HG03432 (cell line): ENCODE data around the gene LMO1.

Experiments
- ATAC-seq: cut with Tn5 transposase; IDR thresholded peaks from one replicate; pipeline ENCODE4 v1.9.1; 2021; ENCODE audit warnings: mild to moderate bottlenecking, moderate library complexity; ENCODE audit not compliant: unreplicated experiment

Gene LMO1

GRCh38 chr11:8263769-8264410 is at the start of gene LMO1:
TSS of gene LMO1 (minus strand) at chr11:8263878. CDS start at chr11:8263362, 516 bp downstream.
- peak; percentile 68 for ATAC-seq

DNA sequence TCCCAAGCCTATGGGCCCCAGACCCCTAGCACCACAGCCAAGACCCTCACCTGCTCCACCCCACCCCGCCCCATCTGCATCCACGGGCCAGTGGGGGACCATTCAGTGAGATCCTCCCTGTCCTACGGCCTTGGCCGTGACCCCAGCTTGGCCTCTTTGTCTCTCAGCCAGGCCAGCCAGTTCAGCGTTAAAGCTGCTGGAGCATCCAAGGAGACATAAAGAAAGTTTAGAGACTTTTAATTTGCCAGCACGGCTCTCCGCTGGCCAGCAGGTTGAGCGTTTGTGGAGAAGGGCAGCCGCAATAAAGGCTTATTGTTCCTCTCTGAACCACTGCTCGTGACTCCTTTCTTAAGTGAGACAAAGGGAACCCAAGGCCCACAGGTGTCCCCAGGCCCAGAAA is 49.3 kb upstream of the LMO1 start:
- no peak for ATAC-seq

DNA sequence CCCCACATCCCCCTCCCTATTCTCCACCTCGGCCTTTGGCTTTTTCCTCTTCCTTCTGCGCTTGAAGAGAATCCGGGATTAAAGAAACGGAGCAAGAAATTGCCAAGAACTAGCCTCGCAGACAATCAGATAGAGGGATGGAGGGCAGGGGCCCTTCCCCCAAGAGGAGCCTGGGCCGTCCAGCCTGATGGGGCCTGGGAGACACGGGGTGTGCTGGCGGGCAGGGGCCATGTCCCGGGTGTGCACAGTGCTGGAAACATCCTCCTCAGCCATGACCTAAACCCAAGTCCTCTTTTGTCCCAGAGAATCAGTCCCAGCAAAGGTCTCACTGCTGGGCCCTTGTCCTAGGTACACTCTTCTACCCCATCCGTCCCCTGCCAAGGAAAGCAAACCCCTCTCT is 47.7 kb upstream of the LMO1 start:
- no peak for ATAC-seq

DNA sequence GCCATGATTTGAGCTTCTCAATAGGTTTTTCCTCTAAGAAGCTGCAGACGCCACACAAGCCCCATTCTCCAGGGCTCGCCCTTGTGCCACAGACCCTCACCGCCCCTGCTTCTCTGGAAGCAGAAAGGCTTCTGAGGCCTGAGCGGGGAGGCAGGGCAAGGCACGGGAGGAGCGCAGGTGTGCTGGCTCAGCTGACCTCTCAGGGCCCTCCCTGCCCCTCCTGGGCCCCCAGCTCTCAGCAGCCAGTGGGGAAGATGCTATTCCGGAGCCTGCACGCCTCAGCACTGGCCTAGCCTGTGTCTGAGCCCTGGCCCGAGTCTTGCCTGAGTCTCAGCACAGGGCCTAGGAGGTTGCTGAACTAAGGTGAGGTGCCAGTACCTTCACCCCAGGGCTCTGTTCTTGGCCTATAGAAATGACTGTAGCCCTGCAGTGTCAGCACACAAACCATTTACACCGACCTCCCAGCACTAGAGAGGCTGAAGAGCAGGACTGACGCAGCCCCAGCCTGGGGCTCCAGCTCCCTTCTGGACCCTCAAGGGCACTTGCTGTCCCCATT is 47.1 kb upstream of the LMO1 start:
- no peak for ATAC-seq

GRCh38 chr11:8309862-8310261 is 46.2 kb upstream of the LMO1 start:
- ATAC-seq: no peak

DNA sequence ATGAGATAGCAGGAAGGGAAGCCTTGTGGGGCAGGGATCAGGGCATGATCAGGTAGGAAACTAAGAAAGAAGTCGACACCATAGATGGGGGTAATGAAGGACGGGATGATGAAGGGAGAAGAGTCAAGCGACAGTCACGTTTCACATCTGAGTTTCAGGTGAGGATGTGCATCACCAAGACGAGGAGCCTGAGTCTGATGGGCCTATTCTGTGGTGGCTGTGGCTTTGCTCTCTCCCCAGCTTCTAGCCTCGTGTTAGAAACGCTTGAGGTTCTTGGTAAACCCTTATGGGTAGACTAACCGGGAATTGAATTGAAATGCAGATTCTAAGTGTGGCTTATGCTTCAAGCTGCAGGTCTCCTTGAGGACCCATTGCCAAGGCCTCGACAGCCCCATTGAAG is 45.6 kb upstream of the LMO1 start:
- ATAC-seq: no peak

DNA sequence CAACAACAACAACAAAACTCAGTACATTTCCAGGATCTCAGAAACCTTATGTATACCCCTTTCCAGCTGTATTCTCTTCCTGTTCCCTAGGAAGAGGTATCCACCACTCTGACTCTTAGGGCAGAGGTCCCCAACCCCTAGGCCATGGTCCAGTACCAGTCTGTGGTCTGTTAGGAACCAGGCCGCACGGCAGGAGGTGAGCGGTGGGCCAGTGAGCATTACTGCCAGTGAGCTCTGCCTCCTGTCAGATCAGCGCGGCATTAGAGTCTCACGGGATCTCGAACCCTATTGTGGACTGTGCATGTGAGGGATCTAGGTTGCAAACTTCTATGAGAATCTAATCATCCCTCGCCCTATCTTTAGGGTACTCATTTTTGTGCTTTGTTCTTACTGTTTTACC is 43.9 kb upstream of the LMO1 start:
- ATAC-seq: no peak

- no peak for ATAC-seq
These were observed 37.9 kb upstream of the LMO1 start for GRCh38 chr11:8301622-8302021.

DNA sequence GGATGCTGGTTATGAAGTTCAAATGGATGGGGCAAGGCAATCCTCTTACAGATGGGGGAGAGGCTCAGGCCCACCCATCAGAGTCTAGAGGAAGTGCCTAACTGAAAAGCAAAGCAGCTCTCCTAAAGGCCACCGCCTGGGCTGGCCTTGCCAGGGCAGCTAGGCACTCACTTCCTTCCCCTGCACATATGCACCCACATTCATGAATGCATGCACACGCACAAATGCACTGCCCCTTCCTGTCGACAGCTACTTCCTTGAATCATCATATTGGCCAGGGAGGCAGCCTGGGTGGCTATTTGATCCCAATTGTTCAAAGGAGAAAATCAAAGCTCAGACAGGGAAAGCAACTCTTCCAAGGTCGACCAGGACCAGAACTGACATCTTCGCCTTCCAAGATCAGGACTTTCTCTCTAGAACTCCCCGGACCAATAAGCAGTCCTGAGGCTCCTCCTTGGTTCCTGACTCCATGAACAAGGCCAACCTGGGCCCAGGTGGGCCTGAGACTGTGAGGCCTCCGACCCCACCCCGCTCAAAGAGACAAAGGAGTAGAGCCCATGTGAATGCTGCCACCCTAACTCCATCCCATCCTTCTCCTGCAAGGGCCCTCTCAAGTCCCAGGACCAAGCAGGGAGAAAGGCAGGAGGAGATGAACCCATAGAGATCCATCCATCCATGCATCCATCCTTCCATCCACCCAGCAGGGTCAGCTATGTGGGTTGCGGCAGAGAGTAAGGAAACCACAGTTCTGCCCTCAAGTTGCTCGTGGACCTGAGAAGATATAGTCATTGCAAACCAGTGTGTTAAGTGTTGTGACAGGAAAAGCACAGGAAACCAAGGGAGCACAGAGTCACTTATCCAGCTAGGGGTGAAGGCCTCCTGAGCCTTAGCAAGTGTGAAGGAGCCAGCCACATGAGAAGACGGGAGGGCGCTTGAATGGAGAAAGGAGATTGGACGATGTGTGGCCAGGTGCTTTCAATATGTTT is 35.4 kb upstream of the LMO1 start:
- ATAC-seq: no peak

- ATAC-seq: no peak
These were observed 34.2 kb upstream of the LMO1 start for GRCh38 chr11:8297781-8298440.

DNA sequence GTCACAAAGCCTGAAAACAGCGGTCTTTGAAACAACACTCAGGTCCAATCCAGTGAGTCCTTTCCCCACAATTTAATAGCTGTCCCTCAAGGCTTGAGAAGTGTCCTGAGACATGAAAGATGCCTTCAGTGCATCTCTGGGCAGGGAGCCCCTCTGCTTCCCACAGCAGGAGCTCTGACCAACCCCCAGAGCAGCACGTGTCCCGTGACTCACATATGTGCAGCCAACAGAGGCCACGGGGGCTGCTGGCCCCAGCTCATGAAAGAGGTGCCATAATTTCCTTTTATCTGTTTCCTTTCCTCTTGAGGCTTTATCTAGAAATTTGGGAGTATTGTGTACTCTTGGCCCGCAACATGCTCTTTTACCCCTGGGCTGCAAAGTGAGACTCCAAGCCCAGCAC is 33.2 kb upstream of the LMO1 start:
- no peak for ATAC-seq

- ATAC-seq: no peak
These were observed 32.5 kb upstream of the LMO1 start for GRCh38 chr11:8296038-8296649.

DNA sequence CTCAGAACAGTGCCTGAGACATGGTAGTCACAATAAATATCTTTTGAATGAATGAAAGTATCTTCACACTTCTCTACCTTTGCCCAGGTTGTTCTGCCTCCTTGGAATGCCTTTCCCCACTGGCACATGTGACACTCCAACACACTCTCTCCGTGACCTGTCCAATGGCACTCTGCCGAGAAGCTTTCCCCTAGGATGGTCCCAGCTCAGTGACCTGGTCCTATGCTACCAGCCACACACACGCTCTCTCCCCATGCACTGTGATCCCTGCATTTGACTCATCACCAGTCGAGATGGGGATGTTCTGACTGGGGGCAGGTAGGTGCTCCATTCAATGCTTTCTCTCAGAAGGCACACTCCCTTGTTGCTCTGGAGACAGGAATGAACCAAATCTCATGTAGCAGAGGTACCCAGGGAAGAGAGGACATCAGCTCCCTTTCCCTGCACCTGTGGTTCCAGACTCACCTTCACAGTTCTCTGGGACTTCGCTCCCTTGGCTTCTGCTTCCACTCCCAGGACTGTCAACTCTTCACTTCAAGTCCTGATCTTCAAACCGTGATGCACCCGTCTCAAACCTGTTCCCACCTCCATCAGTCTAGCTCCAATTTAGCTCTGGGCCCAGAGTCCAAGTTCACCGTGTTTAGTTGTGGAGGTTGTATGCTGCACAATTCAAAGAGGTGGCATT is 30.7 kb upstream of the LMO1 start:
- no peak for ATAC-seq

DNA sequence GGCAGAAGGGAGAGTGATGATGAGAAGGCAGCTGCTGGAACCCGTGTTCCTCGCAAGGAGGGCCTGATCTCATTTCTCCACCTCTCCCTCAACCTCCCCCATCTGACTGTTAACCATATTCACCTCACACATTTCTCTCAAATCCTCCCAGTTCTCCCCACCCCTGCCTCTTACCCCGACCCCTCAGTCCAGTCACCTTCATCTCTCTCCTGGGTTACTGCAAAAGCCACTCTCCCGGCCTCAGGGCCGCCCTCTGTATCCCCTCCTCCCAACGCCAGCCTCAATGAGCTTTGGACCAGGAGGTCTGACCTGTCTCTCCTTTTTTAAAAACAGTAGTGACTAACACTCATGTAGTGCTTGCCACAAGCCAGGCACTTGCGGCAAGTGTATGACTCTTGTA is 29.5 kb upstream of the LMO1 start:
- no peak for ATAC-seq

- no peak for ATAC-seq
These were observed 28.7 kb upstream of the LMO1 start for GRCh38 chr11:8292351-8292750.

DNA sequence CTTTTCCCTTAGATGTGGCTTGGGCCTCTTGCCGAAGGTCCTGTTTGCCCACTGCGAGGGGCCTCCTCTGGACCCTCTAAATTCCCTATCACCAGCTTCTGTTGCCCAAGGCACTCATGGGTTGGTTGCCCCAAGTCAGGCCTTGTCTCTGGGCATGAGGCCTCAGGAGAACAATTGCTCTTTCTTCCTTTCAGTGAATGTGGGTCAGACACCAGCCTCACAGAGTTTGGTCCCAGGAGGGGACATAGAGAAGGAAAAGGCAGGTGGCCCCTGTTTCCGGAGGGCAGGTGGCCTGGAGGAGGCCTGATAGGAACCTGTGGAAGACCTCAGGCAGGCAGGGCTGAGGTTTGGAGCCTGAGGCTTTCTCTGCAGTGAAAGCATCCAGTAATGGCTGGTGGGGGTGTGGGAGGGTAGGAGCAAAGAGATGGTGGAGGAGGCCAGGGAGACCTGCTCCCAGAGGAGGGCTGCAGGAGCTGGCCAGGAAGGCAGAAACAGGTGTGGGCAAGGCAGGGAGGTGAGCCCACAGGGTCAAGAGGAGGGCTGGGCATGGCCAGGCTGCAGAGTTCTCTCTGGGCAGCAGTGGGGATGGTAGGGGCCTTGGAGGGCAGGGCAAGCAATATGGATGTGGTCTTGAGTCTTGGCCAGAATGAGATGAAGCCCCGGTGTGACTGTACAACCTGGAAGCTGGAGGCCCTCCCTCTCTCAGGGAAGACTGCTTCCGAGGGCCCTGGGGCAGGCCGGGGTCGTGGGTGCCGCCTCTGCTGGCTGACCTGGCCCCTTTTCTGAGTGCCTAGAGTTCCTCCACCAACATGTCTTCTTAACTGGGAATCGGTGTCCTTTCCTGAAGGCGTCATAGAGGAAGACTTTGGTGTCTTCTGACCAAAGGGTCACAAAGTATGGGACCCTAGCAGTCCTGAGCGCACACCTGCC is 28.0 kb upstream of the LMO1 start:
- no peak for ATAC-seq

- no peak for ATAC-seq
These were observed 26.6 kb upstream of the LMO1 start for GRCh38 chr11:8290081-8290810.

- no peak for ATAC-seq
These were observed 25.8 kb upstream of the LMO1 start for GRCh38 chr11:8289492-8289918.
